Fibroblast of peridontal ligament (primary cell): ENCODE measurements around the gene PMP22.

Experiments
- DNase-seq: peaks from one replicate; pipeline ENCODE4 v3.0.0-alpha.2; 2010; ENCODE audit errors: extremely low read depth

Gene PMP22

GRCh38 chr17:15274017-15274416 lies 8.9 kb upstream of the PMP22 start:
- no peak for DNase-seq

- peak; percentile 94 for DNase-seq
Measured at GRCh38 chr17:15273141-15273793, 8.1 kb upstream of the PMP22 start.

GRCh38 chr17:15271741-15272140 lies 6.6 kb upstream of the PMP22 start:
- no peak for DNase-seq

- DNase-seq, result no peak
Measured at GRCh38 chr17:15270628-15271381, 5.7 kb upstream of the PMP22 start.

- no peak for DNase-seq
Measured at GRCh38 chr17:15269780-15270089, 4.6 kb upstream of the PMP22 start.

GRCh38 chr17:15269087-15269779 lies 4.1 kb upstream of the PMP22 start:
- DNase-seq, result no peak

GRCh38 chr17:15268461-15268860 lies 3.3 kb upstream of the PMP22 start:
- DNase-seq, result no peak

GRCh38 chr17:15267996-15268395 lies 2.9 kb upstream of the PMP22 start:
- DNase-seq, result no peak

GRCh38 chr17:15266325-15267125 lies 1.4 kb upstream of the PMP22 start:
- DNase-seq, result no peak

GRCh38 chr17:15264542-15264941 lies 584 bp downstream of the PMP22 start:
- DNase-seq, result no peak

- no peak for DNase-seq
Measured at GRCh38 chr17:15263680-15264079, 1.4 kb downstream of the PMP22 start.

GRCh38 chr17:15263206-15263579 lies 1.9 kb downstream of the PMP22 start:
- peak; percentile 92 for DNase-seq

GRCh38 chr17:15262291-15263205 lies 2.6 kb downstream of the PMP22 start:
- peak; percentile 90 for DNase-seq

- peak; percentile 47 for DNase-seq
Measured at GRCh38 chr17:15261802-15262290, 3.3 kb downstream of the PMP22 start.

- DNase-seq, result peak; percentile 56
Measured at GRCh38 chr17:15261258-15261801, 3.8 kb downstream of the PMP22 start.

GRCh38 chr17:15260376-15261257 lies 4.5 kb downstream of the PMP22 start:
- peak; percentile 87 for DNase-seq

- DNase-seq, result no peak
Measured at GRCh38 chr17:15257796-15258512, 7.2 kb downstream of the PMP22 start.

- DNase-seq, result peak; percentile 90
Measured at GRCh38 chr17:15257258-15257788, 7.8 kb downstream of the PMP22 start.

- no peak for DNase-seq
Measured at GRCh38 chr17:15256689-15257088, 8.4 kb downstream of the PMP22 start.
